ENCODE results near the gene MXD3.

MXD3 gene

DNA sequence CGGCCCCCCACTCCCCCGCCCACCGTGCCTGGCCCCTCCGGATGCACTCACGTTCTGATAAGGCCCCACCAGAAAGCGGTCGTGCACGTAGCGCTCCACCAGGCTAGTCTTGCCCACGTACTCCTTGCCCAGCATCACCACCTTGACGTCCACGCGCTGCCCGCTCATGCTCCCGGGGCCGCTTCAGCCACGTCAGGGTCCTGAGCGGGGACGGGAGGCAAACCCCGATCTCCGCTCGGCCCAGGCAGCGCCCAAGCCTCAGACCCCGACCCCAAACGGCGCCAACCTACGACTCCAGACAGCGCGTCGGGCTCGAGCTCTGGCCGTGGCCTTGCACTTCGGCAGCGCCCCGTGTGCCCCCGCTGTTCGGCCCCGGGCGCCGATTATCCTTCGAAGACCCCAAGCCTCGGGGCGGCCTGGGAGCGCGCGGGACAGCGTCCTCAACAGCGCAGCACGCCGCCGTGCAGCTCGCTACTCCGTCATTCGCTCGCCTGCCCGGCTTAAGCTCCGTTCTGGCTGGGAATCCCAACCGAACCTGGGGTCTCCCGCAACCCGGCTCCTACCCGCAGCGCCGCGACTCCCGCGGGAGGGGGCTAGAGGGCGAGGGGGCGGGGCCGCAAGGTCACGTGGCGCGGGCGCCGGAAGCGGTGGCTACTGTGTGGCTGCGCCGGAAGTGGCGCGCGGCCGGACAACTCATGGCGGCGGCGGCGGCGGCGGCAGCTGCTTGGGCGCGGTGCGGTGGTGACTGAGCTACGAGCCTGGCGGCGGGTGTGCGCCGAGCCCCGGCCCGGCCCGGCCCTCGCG, 8.4 kb downstream of the MXD3 start, which contains the start of the genes PRELID1 and RAB24:
TSS of gene PRELID1 (plus strand) at position 679 of the 804 bp plus-strand sequence. CDS start 187 bp downstream, outside the sequence.
TSS of gene RAB24 (minus strand) at position 599 of the 804 bp plus-strand sequence. CDS start at position 168, 431 bp downstream.
- DNase-seq (ENCODE audit: low spot score) = peak; percentile 96

DNA sequence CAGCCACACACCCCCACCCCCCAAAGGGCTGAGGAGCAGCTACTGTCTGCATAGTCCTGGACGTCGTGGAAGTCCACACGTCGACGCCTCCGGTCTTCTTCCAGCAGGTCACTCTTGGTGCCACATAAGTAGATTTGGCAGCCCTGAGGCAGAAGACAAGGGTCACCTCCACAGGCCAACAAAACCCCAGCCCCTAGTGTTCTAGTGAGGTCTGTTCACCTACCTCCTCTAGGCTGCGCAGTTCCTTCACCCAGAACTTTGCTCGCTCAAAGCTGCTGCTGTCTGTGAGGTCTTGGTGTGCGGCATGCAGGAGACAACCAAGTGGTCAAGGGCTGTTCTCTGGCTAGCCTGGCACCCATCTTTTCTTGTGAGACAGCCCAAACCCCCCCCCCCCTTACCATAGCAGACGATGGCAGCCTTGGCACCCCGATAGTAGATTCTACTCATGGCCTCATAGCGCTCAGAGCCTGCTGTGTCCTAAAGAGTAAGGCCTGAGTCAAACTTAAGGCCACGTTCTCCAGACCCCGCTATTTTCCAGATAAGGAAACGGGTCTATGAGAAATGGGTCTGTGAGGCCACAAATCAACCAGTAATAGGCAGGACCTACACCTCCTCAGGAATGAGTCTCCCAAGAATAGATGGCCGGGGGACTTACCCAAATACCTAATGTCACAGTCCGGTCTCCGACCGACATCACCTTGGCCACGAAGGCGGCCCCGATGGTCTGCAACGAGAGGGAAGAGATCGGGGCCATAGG, 9.2 kb downstream of the MXD3 start:
- DNase-seq (ENCODE audit: low spot score) = no peak

DNA sequence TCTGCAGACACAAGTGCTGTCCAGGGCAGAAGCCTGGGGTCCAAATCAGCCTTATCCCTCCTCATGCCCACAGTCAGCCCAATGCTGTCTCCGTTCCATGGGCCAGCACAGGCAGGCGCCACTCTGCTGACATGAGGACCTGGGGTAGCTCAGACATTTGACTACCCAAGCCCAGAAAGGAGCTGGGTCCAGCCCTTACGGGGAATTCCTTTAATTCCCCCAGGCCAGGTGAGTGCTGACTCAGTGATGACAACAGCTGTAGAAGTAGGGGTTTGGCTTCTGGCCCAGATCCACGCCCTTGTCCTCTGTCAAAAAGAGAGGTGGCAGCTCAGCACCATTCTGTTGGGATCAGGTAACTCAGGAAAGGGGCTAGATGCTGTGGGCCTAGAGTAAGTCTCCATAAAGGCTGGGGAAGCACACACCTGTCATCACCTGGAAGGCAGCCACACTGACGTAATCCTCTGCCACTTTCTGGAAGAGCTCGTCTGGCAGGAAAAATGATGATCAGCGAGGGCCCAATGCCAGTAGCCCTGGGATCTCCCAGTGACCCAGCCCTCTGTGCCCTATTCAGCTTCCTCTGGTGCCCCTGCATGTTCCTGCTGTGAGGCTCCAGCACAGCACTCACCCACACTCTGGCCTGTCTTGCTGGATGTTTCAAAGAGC, 10.1 kb downstream of the MXD3 start:
- DNase-seq (ENCODE audit: low spot score) = no peak

DNA sequence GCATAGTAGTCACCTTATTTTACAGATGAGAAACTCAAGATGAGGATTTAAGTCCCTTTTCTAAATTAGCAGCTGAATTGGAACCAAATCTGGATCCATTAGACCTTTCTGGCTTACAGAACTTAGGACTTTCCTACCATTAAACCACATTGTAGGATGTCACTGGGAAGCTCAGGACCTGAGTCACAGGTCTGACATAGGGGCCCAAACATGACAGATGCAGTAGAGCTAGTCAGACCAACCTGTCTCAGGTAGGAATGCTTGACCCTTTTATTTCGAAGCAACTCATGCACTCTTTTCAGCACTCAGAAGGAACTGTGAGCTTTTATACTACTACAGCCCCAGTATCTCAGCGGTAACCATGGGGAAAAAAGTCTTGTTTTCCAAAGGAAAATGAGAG, 10.7 kb downstream of the MXD3 start:
- no peak for DNase-seq (ENCODE audit: low spot score)

DNA sequence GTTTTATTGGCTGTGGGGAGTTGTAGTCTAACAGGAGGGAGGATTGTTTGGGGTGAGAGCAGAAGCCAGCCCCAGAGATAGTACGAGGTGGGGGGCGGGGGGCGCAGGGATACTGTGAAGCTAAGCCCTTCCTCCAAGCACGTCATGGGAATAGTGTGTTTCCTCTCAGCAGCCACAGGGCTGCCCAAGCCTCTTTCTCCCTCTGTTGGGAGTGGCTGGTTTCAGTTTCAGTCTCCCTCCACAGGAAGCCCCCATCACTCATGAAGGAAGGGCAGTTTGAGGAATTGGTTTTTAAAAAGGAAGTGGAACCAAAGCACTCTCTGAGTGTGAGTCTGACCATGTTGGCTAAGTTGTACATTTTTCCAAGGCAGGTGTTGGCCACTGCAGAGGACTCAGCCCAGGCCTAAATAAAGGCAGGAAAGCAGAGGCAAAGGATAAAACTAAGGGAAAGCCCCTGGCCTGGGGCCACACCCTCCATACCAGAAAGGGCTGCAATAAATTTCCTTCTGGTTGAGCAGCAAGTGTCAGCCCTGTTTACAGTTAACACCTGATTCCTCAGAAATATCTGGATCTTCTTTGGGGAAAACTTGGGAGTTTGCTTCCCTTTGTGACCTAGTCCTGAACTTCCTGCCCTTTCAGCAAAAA, 11.3 kb downstream of the MXD3 start:
- DNase-seq (ENCODE audit: low spot score) = no peak

DNA sequence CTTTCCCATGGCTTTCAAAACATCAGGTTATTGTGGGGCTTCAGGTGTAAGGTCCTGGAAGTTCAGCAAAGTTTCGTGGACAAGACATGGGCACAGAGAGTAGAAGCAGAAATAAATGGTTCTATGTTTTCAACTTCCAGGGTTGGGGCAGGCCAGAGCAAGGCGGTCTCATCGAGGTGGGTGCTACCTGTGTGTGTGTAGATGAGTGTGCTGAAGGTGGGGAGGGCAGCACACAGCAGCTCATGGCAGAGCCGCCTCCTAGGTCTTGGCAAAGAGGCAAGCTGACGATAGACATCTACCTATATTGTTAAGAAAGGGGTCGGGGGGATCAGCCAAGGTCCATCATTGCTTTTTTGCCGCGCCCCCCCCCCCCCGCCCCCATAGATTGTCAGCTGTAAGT, 12.0 kb downstream of the MXD3 start:
- no peak for DNase-seq (ENCODE audit: low spot score)

DNA sequence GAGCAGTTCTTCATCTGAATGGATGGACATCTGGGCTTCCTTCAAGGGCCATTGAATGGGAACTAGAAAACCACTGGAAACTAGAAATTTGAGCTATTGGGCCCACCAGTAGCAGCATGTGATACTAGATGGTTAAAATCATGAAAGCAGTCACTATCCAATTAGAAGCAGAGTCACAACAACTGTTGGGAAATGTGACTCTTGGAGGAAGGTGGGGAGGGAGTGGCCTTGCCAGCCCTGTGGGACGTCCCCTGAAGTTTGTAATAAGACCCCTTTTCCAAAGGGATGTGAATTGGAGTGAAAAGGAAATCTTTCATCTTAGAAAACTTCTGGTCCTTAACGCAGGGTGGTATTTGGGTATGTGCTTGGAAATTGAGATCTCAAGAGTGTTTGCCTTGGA, 13.8 kb downstream of the MXD3 start:
- DNase-seq (ENCODE audit: low spot score) = no peak

DNA sequence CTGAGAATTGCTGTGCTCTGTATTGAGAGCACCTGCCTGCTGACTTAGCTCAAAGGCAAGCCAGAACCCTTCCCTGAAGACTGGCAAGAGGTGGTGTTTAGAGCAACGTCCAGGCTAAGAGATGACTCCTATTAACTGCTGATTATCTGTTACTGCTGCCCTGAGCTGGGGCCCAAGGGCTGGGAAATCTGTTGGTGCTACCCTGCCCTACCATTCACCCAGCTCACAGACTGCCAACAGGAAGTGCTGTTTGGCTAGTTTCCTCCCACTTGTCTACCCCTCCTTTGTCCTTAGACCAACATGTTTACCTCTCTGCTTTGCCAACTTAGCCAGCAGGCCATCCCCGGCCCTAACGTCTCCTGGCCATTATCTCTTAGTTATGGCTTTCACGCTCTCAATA, 15.1 kb downstream of the MXD3 start:
- DNase-seq (ENCODE audit: low spot score) = no peak

DNA sequence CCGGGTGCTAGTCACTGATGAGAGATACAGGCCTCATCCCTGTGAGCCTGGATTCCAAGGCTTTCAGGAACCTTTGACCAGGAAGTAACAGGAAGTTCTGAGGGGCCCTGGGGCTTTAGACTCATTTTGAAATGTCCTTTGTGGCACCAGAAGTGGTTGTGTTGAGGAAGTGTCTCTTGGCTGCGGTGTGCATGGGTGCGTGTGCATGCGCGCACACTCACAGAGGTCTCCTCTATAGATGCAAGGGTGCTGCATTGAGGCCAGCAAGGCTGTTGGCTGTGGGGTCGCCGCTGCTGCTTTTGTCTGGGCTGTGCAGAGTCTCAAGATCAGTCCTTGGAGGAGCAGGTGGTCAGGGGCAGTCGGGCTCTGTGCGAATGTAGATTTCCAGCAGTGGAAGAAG, 15.8 kb downstream of the MXD3 start:
- DNase-seq (ENCODE audit: low spot score) = no peak

DNA sequence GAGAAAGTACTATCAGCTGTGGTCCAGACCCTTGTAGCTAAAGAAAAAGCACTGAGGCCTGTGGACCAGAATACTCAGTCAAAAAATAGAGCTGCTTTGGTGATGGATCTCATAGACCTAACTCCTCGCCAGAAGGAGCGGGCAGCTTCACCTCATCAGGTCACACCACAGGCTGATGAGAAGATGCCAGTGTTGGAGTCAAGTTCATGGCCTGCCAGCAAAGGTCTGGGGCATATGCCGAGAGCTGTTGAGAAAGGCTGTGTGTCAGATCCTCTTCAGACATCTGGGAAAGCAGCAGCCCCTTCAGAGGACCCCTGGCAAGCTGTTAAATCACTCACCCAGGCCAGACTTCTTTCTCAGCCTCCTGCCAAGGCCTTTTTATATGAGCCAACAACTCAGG, 17.1 kb downstream of the MXD3 start:
- DNase-seq (ENCODE audit: low spot score) = no peak

DNA sequence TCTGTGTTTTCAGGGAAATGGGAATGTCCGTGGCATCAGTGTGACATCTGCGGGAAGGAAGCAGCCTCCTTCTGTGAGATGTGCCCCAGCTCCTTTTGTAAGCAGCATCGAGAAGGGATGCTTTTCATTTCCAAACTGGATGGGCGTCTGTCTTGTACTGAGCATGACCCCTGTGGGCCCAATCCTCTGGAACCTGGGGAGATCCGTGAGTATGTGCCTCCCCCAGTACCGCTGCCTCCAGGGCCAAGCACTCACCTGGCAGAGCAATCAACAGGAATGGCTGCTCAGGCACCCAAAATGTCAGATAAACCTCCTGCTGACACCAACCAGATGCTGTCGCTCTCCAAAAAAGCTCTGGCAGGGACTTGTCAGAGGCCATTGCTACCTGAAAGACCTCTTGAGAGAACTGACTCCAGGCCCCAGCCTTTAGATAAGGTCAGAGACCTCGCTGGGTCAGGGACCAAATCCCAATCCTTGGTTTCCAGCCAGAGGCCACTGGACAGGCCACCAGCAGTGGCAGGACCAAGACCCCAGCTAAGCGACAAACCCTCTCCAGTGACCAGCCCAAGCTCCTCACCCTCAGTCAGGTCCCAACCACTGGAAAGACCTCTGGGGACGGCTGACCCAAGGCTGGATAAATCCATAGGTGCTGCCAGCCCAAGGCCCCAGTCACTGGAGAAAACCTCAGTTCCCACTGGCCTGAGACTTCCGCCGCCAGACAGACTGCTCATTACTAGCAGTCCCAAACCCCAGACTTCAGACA, 17.7 kb downstream of the MXD3 start:
- no peak for DNase-seq (ENCODE audit: low spot score)

DNA sequence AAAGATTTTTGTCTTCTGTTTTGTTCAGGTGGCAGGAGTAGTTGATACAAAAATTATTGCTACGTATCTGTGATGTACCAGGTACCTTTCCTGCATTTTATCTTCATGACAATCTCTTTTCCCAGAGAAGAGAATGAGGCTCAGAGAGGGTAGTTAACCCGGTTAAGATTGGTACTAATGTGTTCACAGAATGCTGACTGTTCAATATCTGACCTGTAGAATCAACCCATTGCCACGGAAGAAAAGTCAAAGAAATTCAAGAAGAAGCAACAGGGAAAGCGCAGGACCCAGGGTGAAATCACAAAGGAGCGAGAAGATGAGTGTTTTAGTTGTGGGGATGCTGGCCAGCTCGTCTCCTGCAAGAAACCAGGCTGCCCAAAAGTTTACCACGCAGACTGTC, 20.0 kb downstream of the MXD3 start:
- no peak for DNase-seq (ENCODE audit: low spot score)

DNA sequence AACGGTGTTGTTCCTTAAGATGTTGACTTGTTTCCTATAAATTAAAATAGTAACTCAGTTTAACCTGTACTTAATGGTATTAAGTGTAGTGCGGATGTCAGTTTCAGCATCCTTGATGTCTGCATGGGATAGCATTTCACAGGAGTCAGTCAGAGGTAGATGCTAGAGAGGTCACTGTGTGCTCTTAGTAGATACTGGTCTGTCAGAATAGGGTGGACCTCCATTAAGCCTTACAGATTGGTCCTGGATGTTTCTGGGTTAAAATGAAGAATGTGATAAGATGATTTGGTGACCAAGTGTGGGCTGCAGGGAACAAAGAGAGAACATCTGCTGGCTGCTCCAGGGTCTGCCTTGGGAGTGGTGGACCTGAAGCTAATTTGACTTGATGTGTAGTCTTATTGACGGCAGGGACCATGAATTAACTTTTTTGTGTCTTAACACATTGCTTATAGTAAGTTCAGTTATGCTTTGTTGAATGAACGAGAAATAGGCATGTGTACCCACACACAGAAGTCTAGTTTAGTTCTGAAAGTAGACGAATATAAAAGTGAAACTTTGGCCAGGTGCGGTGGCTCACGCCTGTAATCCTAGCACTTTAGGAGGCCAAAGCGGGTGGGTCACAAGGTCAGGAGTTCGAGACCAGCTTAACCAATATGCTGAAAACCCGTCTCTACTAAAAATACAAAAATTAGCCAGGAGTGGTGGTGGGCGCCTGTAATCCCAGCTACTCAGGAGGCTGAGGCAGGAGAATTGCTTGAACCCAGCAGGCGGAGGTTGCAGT, 20.7 kb downstream of the MXD3 start:
- DNase-seq (ENCODE audit: low spot score) = no peak

DNA sequence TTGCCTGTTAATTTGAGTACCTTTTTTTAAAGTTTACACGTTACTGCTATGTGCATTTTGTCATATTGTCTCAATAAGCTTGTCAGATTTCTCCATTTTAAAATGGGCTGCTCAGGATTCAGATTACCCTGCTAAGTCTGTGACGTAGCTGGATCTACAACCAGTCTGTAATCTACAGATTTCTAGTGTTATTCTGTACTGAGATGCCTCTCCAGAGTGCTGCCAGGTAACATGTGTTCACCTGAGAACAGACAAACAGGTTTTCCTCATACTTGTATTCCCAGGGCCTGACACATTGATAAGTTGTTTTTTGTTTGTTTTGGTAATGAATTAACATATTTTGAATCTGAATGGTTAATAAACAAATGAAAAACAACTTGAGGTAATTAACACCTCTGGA, 23.5 kb downstream of the MXD3 start:
- DNase-seq (ENCODE audit: low spot score) = no peak

DNA sequence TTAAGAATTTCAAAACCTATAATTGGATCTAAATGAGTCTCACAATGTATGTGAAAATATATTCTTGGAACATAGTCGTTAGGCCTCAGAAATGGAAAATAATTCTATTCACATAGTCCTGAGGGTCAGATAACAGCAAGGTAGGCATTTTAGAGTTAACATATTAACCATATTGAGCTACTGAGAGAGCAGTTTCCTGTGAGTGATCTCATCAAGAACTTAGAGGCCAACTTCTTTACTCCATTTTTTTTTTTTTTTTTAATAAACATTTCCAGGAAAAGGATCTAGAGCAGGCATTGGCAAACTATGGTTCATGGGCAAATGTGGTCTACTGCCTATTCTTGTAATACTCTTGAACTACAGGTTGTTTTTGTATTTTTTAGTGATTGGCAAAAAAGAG, 34.8 kb downstream of the MXD3 start:
- DNase-seq (ENCODE audit: low spot score) = no peak

DNA sequence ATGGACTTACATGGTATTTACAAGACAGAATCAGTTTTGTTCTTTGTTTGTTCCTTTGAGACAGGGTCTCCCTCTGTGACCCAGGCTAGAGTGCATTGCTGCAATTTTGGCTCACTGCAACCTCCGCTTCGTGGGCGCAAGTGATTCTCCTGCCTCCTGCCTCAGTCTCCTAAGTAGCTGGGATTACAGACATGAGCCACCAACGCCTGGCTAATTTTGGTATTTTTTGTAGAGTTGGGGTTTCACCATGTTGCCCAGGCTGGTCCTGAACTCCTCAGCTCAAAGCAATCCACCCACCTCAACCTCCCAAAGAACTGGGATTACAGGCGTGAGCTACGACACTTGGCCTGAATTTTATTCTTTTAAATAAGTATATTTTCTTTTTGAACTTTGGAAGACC, 35.8 kb downstream of the MXD3 start:
- no peak for DNase-seq (ENCODE audit: low spot score)

DNA sequence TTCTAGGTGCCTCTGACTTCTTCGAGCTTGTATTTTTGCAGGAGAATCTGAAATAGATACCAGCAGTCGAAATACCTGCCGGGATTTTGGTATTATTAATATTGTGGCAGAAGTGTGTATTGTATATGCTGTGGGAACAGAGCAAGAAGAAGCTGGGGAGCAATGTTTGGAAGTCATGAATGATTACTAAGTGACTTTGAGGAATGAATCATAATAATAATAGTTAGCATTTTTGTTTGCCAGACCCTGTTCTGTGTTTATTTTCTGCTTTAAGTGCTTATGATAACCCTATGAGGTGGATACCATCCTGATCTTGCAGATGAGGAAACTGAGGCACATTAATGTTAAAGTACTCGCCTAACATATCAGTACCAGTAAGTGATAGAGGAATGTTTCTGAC, 40.6 kb downstream of the MXD3 start:
- DNase-seq (ENCODE audit: low spot score) = no peak

DNA sequence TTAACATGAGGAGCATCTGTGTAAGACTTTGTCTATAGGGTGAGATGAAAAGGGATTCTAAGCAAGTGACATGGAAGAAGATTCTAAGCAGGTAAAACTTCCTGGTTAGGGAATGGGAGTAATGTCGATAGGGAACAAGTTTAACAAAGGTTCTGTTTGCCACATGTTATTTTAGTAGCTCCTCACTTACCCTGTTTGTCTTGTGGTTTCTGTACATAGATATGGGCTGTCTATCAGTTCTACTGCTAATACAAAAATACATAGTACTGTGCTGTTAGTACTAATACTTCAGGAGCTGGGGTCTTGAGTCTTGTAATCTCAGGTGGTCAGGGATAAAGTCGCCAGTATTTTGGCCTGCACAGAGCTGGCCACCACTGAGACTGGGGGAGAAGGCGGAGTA, 41.0 kb downstream of the MXD3 start:
- DNase-seq (ENCODE audit: low spot score) = no peak

DNA sequence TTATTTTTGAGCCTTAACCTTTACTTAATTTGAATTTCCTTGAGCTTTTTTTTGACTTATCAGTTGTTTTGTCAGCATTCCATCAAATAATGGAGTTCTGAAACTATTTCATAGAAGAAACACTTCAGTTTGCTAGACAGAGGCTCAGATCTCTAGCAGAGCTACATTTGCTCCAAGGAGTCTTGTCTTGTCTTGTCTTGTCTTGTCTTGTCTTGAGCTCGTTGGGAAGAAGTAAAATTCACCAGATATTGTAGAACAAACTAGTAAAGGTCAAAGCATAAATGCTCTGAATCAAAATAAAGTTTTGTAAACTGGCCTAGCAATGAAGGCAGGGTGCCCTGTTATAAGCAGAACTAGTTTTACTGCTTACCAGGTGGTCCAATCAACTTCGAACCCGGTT, 41.7 kb downstream of the MXD3 start:
- no peak for DNase-seq (ENCODE audit: low spot score)

DNA sequence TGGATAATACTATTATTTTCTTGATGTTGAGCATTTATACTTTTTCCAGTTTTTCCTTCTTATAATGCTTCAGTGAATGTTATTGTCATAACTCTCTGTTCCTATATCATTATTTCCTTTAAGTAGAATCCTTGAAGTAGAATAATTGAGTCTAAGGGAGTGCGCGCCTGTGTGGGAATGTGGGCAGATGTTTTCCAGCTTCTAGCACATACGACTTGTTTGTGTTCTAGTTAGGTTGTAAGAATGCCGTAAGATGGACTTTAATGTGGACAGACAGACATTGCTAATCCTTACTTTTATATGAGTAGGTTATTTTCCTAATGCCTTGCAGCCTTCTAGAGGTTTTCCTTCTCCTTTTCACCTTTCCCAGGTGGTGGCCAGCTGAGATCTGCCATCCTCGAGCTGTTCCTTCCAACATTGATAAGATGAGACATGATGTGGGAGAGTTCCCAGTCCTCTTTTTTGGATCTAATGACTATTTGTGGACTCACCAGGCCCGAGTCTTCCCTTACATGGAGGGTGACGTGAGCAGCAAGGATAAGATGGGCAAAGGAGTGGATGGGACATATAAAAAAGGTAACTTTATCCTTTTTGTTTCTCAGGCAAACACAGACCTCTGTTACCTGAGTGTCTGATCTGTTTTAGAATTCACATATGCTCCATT, 42.3 kb downstream of the MXD3 start:
- no peak for DNase-seq (ENCODE audit: low spot score)
